Liver (tissue), 9 donors: ENCODE results near the gene TTC34. TPM values are rescaled to one million over a fixed set of nuclear protein-coding genes. Genes with fewer than 3 reads are reported as not detected.

ENCODE experiments used
- DNase-seq: peaks from one replicate; pipeline ENCODE4 v3.0.0-alpha.2; 2017; ENCODE audit warnings: low spot score
- H3K27ac ChIP-seq, 2 donors: one replicate each; pipeline ENCODE4 v1.7.0; 2013; ENCODE audit warnings: inconsistent platforms in 2 of 2, low read length in 2 of 2, control low read depth in 1 of 2, low read depth in 1 of 2, mild to moderate bottlenecking in 1 of 2
- H3K27me3 ChIP-seq, 4 donors: one replicate each; pipeline versions ENCODE4 v1.6.1 to v1.7.0; 2013; ENCODE audit warnings: low read length in 3 of 4, inconsistent platforms in 1 of 4, mild to moderate bottlenecking in 1 of 4, moderate library complexity in 1 of 4; ENCODE audit not compliant: control insufficient read depth in 4 of 4, insufficient read depth in 4 of 4
- H3K36me3 ChIP-seq, 4 donors: one replicate each; pipeline versions ENCODE4 v1.6.1 to v1.7.0; 2013; ENCODE audit warnings: low read length in 3 of 4, mild to moderate bottlenecking in 3 of 4, low read depth in 1 of 4, moderate library complexity in 1 of 4; ENCODE audit not compliant: control insufficient read depth in 4 of 4, insufficient read depth in 3 of 4
- H3K4me1 ChIP-seq, 4 donors: one replicate each; pipeline versions ENCODE4 v1.6.1 to v1.7.0; 2013; ENCODE audit warnings: low read length in 3 of 4, mild to moderate bottlenecking in 3 of 4, moderate library complexity in 1 of 4; ENCODE audit not compliant: control insufficient read depth in 4 of 4, insufficient read depth in 4 of 4
- H3K4me3 ChIP-seq, 3 donors: one replicate each; pipeline versions ENCODE4 v1.6.1 to v1.7.0; 2013; ENCODE audit warnings: low read length in 3 of 3, control low read depth in 1 of 3, low read depth in 1 of 3, mild to moderate bottlenecking in 1 of 3
- H3K9ac ChIP-seq, 2 donors: one replicate each; pipeline ENCODE4 v1.7.0; 2013; ENCODE audit warnings: low read length in 2 of 2, mild to moderate bottlenecking in 2 of 2, moderate library complexity in 2 of 2, control low read depth in 1 of 2, low read depth in 1 of 2
- H3K9me3 ChIP-seq, 4 donors: one replicate each; pipeline versions ENCODE4 v1.6.1 to v1.7.0; 2013; ENCODE audit warnings: low read length in 3 of 4; ENCODE audit not compliant: control insufficient read depth in 4 of 4
- ATF3 ChIP-seq: IDR thresholded peaks from 2 replicates; pipeline ENCODE4 v1.6.1; 2016; ENCODE audit warnings: antibody characterized with exemption
- CTCF ChIP-seq: fragments of 150-350 bp; IDR thresholded peaks from 2 replicates; pipeline ENCODE4 v1.5.1; 2017; ENCODE audit warnings: improper control_type of control experiment, low read depth, low read length; ENCODE audit not compliant: missing input control
- EGR1 ChIP-seq, 2 donors: IDR thresholded peaks; 2 replicates each; pipeline ENCODE4 v1.6.1; 2016 to 2018; ENCODE audit warnings: antibody characterized with exemption in 2 of 2, low read depth in 2 of 2
- FOXA1 ChIP-seq: IDR thresholded peaks from 2 replicates; pipeline ENCODE4 v1.6.1; 2016; ENCODE audit warnings: antibody characterized with exemption
- FOXA2 ChIP-seq: IDR thresholded peaks from 2 replicates; pipeline ENCODE4 v1.6.1; 2016; ENCODE audit warnings: antibody characterized with exemption
- GABPA ChIP-seq, 2 donors: IDR thresholded peaks in 1 of 2; conservative IDR thresholded peaks in 1 of 2; 2 replicates each; pipeline ENCODE4 v1.6.1; 2016; ENCODE audit warnings: antibody characterized with exemption in 2 of 2, mild to moderate bottlenecking in 1 of 2, moderate library complexity in 1 of 2
- HNF4A ChIP-seq, 2 donors: conservative IDR thresholded peaks; 2 replicates each; pipeline ENCODE4 v1.6.1; 2016; ENCODE audit warnings: antibody characterized with exemption in 2 of 2, mild to moderate bottlenecking in 2 of 2
- HNF4G ChIP-seq: IDR thresholded peaks from 2 replicates; pipeline ENCODE4 v1.6.1; 2016; ENCODE audit warnings: antibody characterized with exemption
- JUND ChIP-seq, 2 donors: IDR thresholded peaks; 2 replicates each; pipeline ENCODE4 v1.6.1; 2016; ENCODE audit warnings: antibody characterized with exemption in 2 of 2
- MAX ChIP-seq: IDR thresholded peaks from 2 replicates; pipeline ENCODE4 v1.6.1; 2016; ENCODE audit warnings: antibody characterized with exemption
- RAD21 ChIP-seq, 2 donors: IDR thresholded peaks; 2 replicates each; pipeline ENCODE4 v1.6.1; 2016; ENCODE audit warnings: antibody characterized with exemption in 2 of 2, mild to moderate bottlenecking in 2 of 2
- REST ChIP-seq: IDR thresholded peaks from 2 replicates; pipeline ENCODE4 v1.6.1; 2016; ENCODE audit warnings: antibody characterized with exemption, mild to moderate bottlenecking
- RXRA ChIP-seq, 2 donors: IDR thresholded peaks; 2 replicates each; pipeline ENCODE4 v1.6.1; 2017 to 2018; ENCODE audit warnings: antibody characterized with exemption in 2 of 2, mild to moderate bottlenecking in 1 of 2
- SP1 ChIP-seq: IDR thresholded peaks from 2 replicates; pipeline ENCODE4 v1.6.1; 2018; ENCODE audit warnings: antibody characterized with exemption, mild to moderate bottlenecking
- TAF1 ChIP-seq: conservative IDR thresholded peaks from 2 replicates; pipeline ENCODE4 v1.6.1; 2016; ENCODE audit warnings: antibody characterized with exemption, mild to moderate bottlenecking
- ZBTB33 ChIP-seq: IDR thresholded peaks from 2 replicates; pipeline ENCODE4 v1.6.1; 2016; ENCODE audit warnings: antibody characterized with exemption
- WGBS: extraction: QIAGEN DNeasy Blood & Tissue Kit; methylation state at CpG from one replicate; pipeline ENCODE4 v1.1.7; 2013; 5-methylcytosine and 5-hydroxymethylcytosine counted together
- polyA plus RNA-seq, 2 donors: library from polyadenylated mRNA; stranded (reverse) in 1 of 2; unstranded in 1 of 2; fragments of 200-250 nt in 1 of 2; fragments of >200 nt in 1 of 2; fragmentation: Nextera tagmentation in 1 of 2; extraction: Ambion mirVana in 1 of 2; gene quantifications; one replicate each; pipeline versions ENCODE4 v1.2.1 to v1.2.3, GENCODE V29; 2013 to 2015
- total RNA-seq, 2 donors: library from RNA; depleted of rRNA; stranded (reverse); fragments of >200 nt; gene quantifications; one replicate each; pipeline ENCODE4 v1.2.3, GENCODE V29; 2014
- donor health status: healthy.
- donor health status: healthy.
- donor health status: healthy.
- donor health status: healthy.
- donor health status: healthy.

Gene TTC34
- total and polyA plus RNA-seq, 4 donors, result 0.01 to 0.25 (median 0.08) TPM; not detected in 1

GRCh38 chr1:2646837-2647236 lies 154.7 kb downstream of the TTC34 start (continued):
- TF ChIP-seq ZBTB33 (no peak), FOXA2 (no peak)

- Histone ChIP-seq H3K9ac (no peak overlapping the region), H3K4me1 (peaks cover 5 to 22% (median 13%) of the 10 kb centered on the region in 4 donors), H3K36me3 (no peaks in the 10 kb centered on the region), H3K27me3 (no peaks in the 10 kb centered on the region), H3K9me3 (peaks cover 3 to 8% (median 5%) of the 10 kb centered on the region in 4 donors), H3K4me3 (no peak overlapping the region), H3K27ac (no peak overlapping the region)
- TF ChIP-seq CTCF (no peak), GABPA (IDR thresholded peaks at IDR 0.05 in 1 of 2, conservative IDR thresholded peaks at IDR 0.05 in 1 of 2) (no peak), JUND (IDR thresholded peaks at IDR 0.05) (no peak), EGR1 (IDR thresholded peaks at IDR 0.05; ENCODE audit: low read depth in 2 of 2) (no peak), ZBTB33 (no peak), FOXA1 (no peak), RAD21 (IDR thresholded peaks at IDR 0.05) (no peak), RXRA (IDR thresholded peaks at IDR 0.05) (no peak), FOXA2 (no peak), TAF1 (no peak), HNF4A (conservative IDR thresholded peaks at IDR 0.05) (no peak), SP1 (no peak), REST (no peak), HNF4G (no peak), MAX (no peak), ATF3 (no peak)
- no peak for DNase-seq
- WGBS, result 82% methylated on average over 11 of the region's 11 CpGs
These were observed 155.7 kb downstream of the TTC34 start for GRCh38 chr1:2645776-2646175.
